ENCODE measurements around the gene TMEM183A.

GRCh38 chr1:202976633-202977032 is 30.5 kb upstream of the TMEM183A start:
- TF ChIP-seq POLR2AphosphoS5 (IDR thresholded peaks at IDR 0.05) = no peak
- TF ChIP-seq CTCF (IDR thresholded peaks at IDR 0.05) = no peak

All from breast epithelium (tissue), 3 donors.